Adrenal gland (tissue), 19 donors: ENCODE results near the gene DMRTA2. TPM values are rescaled to one million over a fixed set of nuclear protein-coding genes. Genes with fewer than 3 reads are reported as not detected.
A peak's percentile ranks its signal among the peaks of the same experiment; 100 is the strongest.

Experiments used
- DNase-seq, 7 donors: peaks; one replicate each; pipeline ENCODE4 v3.0.0-alpha.2; 2019 to 2020
- H3K27ac ChIP-seq, 5 donors: fragments of 200-600 bp; sonication (generic) in 4 of 5; 1 replicate in 3 of 5; 2 replicates in 2 of 5; pipeline versions ENCODE4 v1.5.1 to v1.8.0; 2016 to 2020; ENCODE audit warnings: mild to moderate bottlenecking in 1 of 5
- H3K27me3 ChIP-seq: fragments of 200-600 bp; 2 replicates; pipeline ENCODE4 v1.8.0; 2021
- H3K36me3 ChIP-seq, 2 donors: fragments of 200-600 bp; replicated peaks in 1 of 2; 1 replicate in 1 of 2; 2 replicates in 1 of 2; pipeline versions ENCODE4 v1.5.1 to v1.8.0; 2018 to 2022
- H3K4me1 ChIP-seq, 2 donors: fragments of 200-600 bp; replicated peaks in 1 of 2; 1 replicate in 1 of 2; 2 replicates in 1 of 2; pipeline versions ENCODE4 v1.5.1 to v1.8.0; 2018 to 2021
- H3K4me3 ChIP-seq, 4 donors: fragments of 200-600 bp; sonication (generic) in 3 of 4; one replicate each; pipeline ENCODE4 v1.5.1; 2016 to 2018
- H3K9me3 ChIP-seq, 3 donors: fragments of 200-600 bp; sonication (generic) in 1 of 3; replicated peaks in 1 of 3; 1 replicate in 2 of 3; 2 replicates in 1 of 3; pipeline versions ENCODE4 v1.5.1 to v1.8.0; 2016 to 2021
- CTCF ChIP-seq, 6 experiments: fragments of 450-650 bp in 4 of 6; fragments of 200-600 bp in 2 of 6; sonication (generic) in 1 of 6; IDR thresholded peaks; 1 replicate in 5 of 6; 2 replicates in 1 of 6; pipeline versions ENCODE4 v1.5.1 to v1.8.0; 2016 to 2021; ENCODE audit warnings: antibody characterized with exemption in 6 of 6, mild to moderate bottlenecking in 2 of 6, moderate library complexity in 1 of 6
- POLR2A ChIP-seq, 2 donors: fragments of 450-650 bp; IDR thresholded peaks; one replicate each; pipeline ENCODE4 v1.6.1; 2017; ENCODE audit warnings: antibody characterized with exemption in 2 of 2, mild to moderate bottlenecking in 2 of 2, moderate library complexity in 1 of 2
- WGBS, 4 donors: extraction: QIAGEN DNeasy Blood & Tissue Kit in 2 of 4; methylation state at CpG; one replicate each; pipeline versions ENCODE4 v1.1.5 to v1.1.7; 2013 to 2017; 5-methylcytosine and 5-hydroxymethylcytosine counted together
- intact Hi-C, 2 donors: fragments of 100-400 bp; cut with DNase I; formaldehyde crosslinking; loops; one replicate each; pipeline versions ENCODE4 v1.14.1 to v1.15.0; 2022 to 2023
- long read RNA-seq, 10 donors: library from polyadenylated mRNA in 3 of 10; unstranded in 2 of 10; stranded (forward) in 1 of 10; transcript quantifications; one replicate each; pipeline ENCODE4 v2.0.0 and lab custom pipeline, GENCODE V29; 2021 to 2026
- polyA plus RNA-seq, 3 donors: library from polyadenylated mRNA; stranded (reverse); fragments of 200-250 nt in 2 of 3; fragments of 350-450 nt in 1 of 3; fragmentation: Illumina TruSeq in 1 of 3; extraction: RNeasy Lipid Tissue Mini Kit (QIAGEN cat#74804) in 1 of 3; gene quantifications; one replicate each; pipeline ENCODE4 v1.2.3, GENCODE V29; 2013 to 2014
- total RNA-seq, 9 donors: library from RNA; depleted of rRNA in 4 of 9; stranded (reverse); fragments of >200 nt in 4 of 9; fragments of 120-200 nt in 1 of 9; fragmentation: NEBNext Ultra II Directional in 1 of 9; extraction: Animal tissue kit (Norgen Biotek cat#: 25700) in 1 of 9; gene quantifications; one replicate each; pipeline versions ENCODE4 v1.1.0 to v1.2.4, GENCODE V29; 2013 to 2023
- donor health status: healthy with polysubstance abuse.
- donor health status: Bipolar disorder and iron deficiency.
- donor health status: DM: yes; HTN: yes; CAD: no.
- donor health status: DM: no; HTN: no; CAD: no.
- donor health status: DM: no; HTN: no; CAD: no.
- donor health status: DM: yes; HTN: yes; CAD: no.

Gene DMRTA2
- total RNA-seq (not detected), polyA plus RNA-seq (under 1 TPM in 1 of 3 donors, not detected in 2; 0.07 TPM)
- long read RNA-seq, donor 1, result 0 reads
- long read RNA-seq, donor 2, result 0 reads
- long read RNA-seq, donor 3, result 0 reads
- long read RNA-seq, donor 4, result 0 reads
- long read RNA-seq, donor 5, result 0 reads
- long read RNA-seq, donor 6, result 0 reads
- long read RNA-seq, donor 7, result 0 reads
- long read RNA-seq, donor 8, result 0 reads
- long read RNA-seq, donor 9, result 0 reads
- long read RNA-seq, donor 10, result 0 reads

GRCh38 chr1:50422946-50423669, at the start of gene DMRTA2:
Gene DMRTA2 (minus strand): TSS chr1:50423443. CDS start chr1:50421536, 1,907 bp downstream.
- Histone ChIP-seq H3K27me3 (peaks cover 95% of the 10 kb centered on the region), H3K4me1 (peaks cover 4 to 36% of the 10 kb centered on the region in 2 donors), H3K4me3 (peak within 1 kb of the TSS in 1 of 4 donors; percentile 38), H3K27ac (no peak within 1 kb of the TSS), H3K36me3 (no peaks in the 10 kb centered on the region), H3K9me3 (no peaks in the 10 kb centered on the region)
- no peak for DNase-seq
- 1 to 7% (median 5%) methylated on average over 19 to 61 of the region's 61 CpGs for WGBS, 4 donors
- TF ChIP-seq POLR2A (IDR thresholded peaks at IDR 0.05) (no peak), CTCF (IDR thresholded peaks at IDR 0.05) (no peak)
- intact Hi-C loops, result no loop called here

- Histone ChIP-seq H3K4me1 (no peaks in the 10 kb centered on the region), H3K27ac (no peak overlapping the region), H3K36me3 (no peaks in the 10 kb centered on the region), H3K27me3 (no peaks in the 10 kb centered on the region), H3K9me3 (no peaks in the 10 kb centered on the region), H3K4me3 (no peak overlapping the region)
- no peak for TF ChIP-seq CTCF (IDR thresholded peaks at IDR 0.05)
- no peak for TF ChIP-seq POLR2A (IDR thresholded peaks at IDR 0.05)
- WGBS, 4 donors, result 89 to 95% (median 91%) methylated on average over 3 of the region's 3 CpGs
- intact Hi-C loops, result no loop called here
- no peak for DNase-seq
Measured at GRCh38 chr1:50471967-50472366, 48.7 kb upstream of the DMRTA2 start.

- Histone ChIP-seq H3K4me1 (no peaks in the 10 kb centered on the region), H3K4me3 (no peak overlapping the region), H3K27me3 (no peaks in the 10 kb centered on the region), H3K9me3 (no peaks in the 10 kb centered on the region), H3K27ac (no peak overlapping the region), H3K36me3 (no peaks in the 10 kb centered on the region)
- intact Hi-C loops, result no loop called here
- TF ChIP-seq CTCF (IDR thresholded peaks at IDR 0.05), result no peak
- no peak for TF ChIP-seq POLR2A (IDR thresholded peaks at IDR 0.05)
- no peak for DNase-seq
- WGBS, 4 donors, result 96 to 100% (median 97%) methylated on average over 2 of the region's 2 CpGs
Measured at GRCh38 chr1:50462964-50463363, 39.7 kb upstream of the DMRTA2 start.

- intact Hi-C loops, result no loop called here
- WGBS, 4 donors, result 80 to 89% (median 86%) methylated on average over 5 of the region's 5 CpGs
- TF ChIP-seq POLR2A (IDR thresholded peaks at IDR 0.05) (no peak), CTCF (IDR thresholded peaks at IDR 0.05) (no peak)
Measured at GRCh38 chr1:50458507-50458906, 35.3 kb upstream of the DMRTA2 start.

More at GRCh38 chr1:50458507-50458906, 35.3 kb upstream of the DMRTA2 start:
- no peak overlapping the region for H3K4me3 ChIP-seq
- H3K36me3 ChIP-seq, result no peaks in the 10 kb centered on the region
- H3K27me3 ChIP-seq, result no peaks in the 10 kb centered on the region
- no peak for DNase-seq
- no peaks in the 10 kb centered on the region for H3K4me1 ChIP-seq
- no peak overlapping the region for H3K27ac ChIP-seq
- H3K9me3 ChIP-seq, result no peaks in the 10 kb centered on the region
